Neural progenitor cell (in vitro differentiated cells): ENCODE data around the gene MYOM1. TPM values are rescaled to one million over a fixed set of nuclear protein-coding genes. Genes with fewer than 3 reads are reported as not detected.

Experiments
- DNase-seq: peaks from one replicate; pipeline ENCODE4 v3.0.0-alpha.2; 2016; ENCODE audit warnings: low spot score
- H2AFZ ChIP-seq: fragments of 200-600 bp; sonication (generic); replicated peaks from 2 replicates; pipeline ENCODE4 v1.6.1; 2016; ENCODE audit warnings: antibody characterized with exemption
- H3F3A ChIP-seq: fragments of 200-600 bp; sonication (generic); 2 replicates; pipeline ENCODE4 v1.6.1; 2016; ENCODE audit warnings: antibody characterized with exemption, low read depth
- H3K27ac ChIP-seq: fragments of 200-600 bp; sonication (generic); 2 replicates; pipeline ENCODE4 v1.5.1; 2016; ENCODE audit warnings: mild to moderate bottlenecking
- H3K27me3 ChIP-seq: fragments of 200-600 bp; sonication (generic); 2 replicates; pipeline ENCODE4 v1.6.1; 2016; ENCODE audit warnings: mild to moderate bottlenecking, moderate library complexity
- H3K36me3 ChIP-seq: fragments of 200-600 bp; sonication (generic); 2 replicates; pipeline ENCODE4 v1.5.1; 2016
- H3K4me1 ChIP-seq: fragments of 200-600 bp; sonication (generic); 2 replicates; pipeline ENCODE4 v1.6.1; 2016; ENCODE audit warnings: mixed run types
- H3K4me2 ChIP-seq: fragments of 200-600 bp; sonication (generic); 2 replicates; pipeline ENCODE4 v1.6.1; 2016
- H3K4me3 ChIP-seq: fragments of 200-600 bp; sonication (generic); 2 replicates; pipeline ENCODE4 v1.5.1; 2016
- H3K79me2 ChIP-seq: fragments of 200-600 bp; sonication (generic); 2 replicates; pipeline ENCODE4 v1.6.1; 2016; ENCODE audit warnings: low read depth
- H3K9ac ChIP-seq: fragments of 200-600 bp; sonication (generic); 2 replicates; pipeline ENCODE4 v1.6.1; 2016
- H3K9me3 ChIP-seq: fragments of 200-600 bp; sonication (generic); 2 replicates; pipeline ENCODE4 v1.5.1; 2016; ENCODE audit warnings: low read depth
- H4K20me1 ChIP-seq: fragments of 200-600 bp; sonication (generic); 2 replicates; pipeline ENCODE4 v1.6.1; 2016; ENCODE audit warnings: low read depth
- H3K27ac Mint-ChIP-seq: 3 replicates; pipeline ENCODE4 v1.8.0; 2021; ENCODE audit warnings: mixed read lengths
- H3K27me3 Mint-ChIP-seq: 2 replicates; pipeline ENCODE4 v1.8.0; 2022; ENCODE audit warnings: low read depth, mild to moderate bottlenecking, inconsistent platforms, moderate library complexity, mixed read lengths; ENCODE audit not compliant: insufficient read depth
- H3K36me3 Mint-ChIP-seq: 3 replicates; pipeline ENCODE4 v1.8.0; 2021; ENCODE audit warnings: mixed read lengths
- H3K4me1 Mint-ChIP-seq: 3 replicates; pipeline ENCODE4 v1.8.0; 2021; ENCODE audit warnings: mixed read lengths
- H3K4me3 Mint-ChIP-seq: 3 replicates; pipeline ENCODE4 v1.8.0; 2021; ENCODE audit warnings: mild to moderate bottlenecking, moderate library complexity, mixed read lengths
- H3K9me3 Mint-ChIP-seq: 3 replicates; pipeline ENCODE4 v1.8.0; 2020; ENCODE audit warnings: mixed read lengths
- EZH2 ChIP-seq: fragments of 200-600 bp; sonication (generic); IDR thresholded peaks from 2 replicates; pipeline ENCODE4 v1.6.1; 2017; ENCODE audit warnings: antibody characterized with exemption, mild to moderate bottlenecking, moderate library complexity
- EZH2phosphoT487 ChIP-seq: fragments of 200-600 bp; sonication (generic); IDR thresholded peaks from 2 replicates; pipeline ENCODE4 v1.6.1; 2017; ENCODE audit warnings: antibody characterized with exemption
- total RNA-seq: library from RNA; depleted of rRNA; stranded (reverse); fragments of >200 nt; gene quantifications from 2 replicates; pipeline ENCODE4 v1.2.3, GENCODE V29; 2015; ENCODE audit warnings: low replicate concordance
- TF ChIP-seq, protein P1 (sequence below): fragments of 200-600 bp; sonication (generic); IDR thresholded peaks from 2 replicates; pipeline ENCODE4 v1.5.1; 2017; ENCODE audit warnings: antibody characterized with exemption, mild to moderate bottlenecking

The MYOM1 gene
- total RNA-seq, 1 donor from 2014 or later: 0.45 TPM

GRCh38 chr18:3194947-3195612 lies 24.7 kb downstream of the MYOM1 start:
- no peaks in the 10 kb centered on the region for H3K4me1 ChIP-seq
- TF ChIP-seq EZH2phosphoT487: no peak
- no peak for TF ChIP-seq EZH2
- TF ChIP-seq, protein P1, sequence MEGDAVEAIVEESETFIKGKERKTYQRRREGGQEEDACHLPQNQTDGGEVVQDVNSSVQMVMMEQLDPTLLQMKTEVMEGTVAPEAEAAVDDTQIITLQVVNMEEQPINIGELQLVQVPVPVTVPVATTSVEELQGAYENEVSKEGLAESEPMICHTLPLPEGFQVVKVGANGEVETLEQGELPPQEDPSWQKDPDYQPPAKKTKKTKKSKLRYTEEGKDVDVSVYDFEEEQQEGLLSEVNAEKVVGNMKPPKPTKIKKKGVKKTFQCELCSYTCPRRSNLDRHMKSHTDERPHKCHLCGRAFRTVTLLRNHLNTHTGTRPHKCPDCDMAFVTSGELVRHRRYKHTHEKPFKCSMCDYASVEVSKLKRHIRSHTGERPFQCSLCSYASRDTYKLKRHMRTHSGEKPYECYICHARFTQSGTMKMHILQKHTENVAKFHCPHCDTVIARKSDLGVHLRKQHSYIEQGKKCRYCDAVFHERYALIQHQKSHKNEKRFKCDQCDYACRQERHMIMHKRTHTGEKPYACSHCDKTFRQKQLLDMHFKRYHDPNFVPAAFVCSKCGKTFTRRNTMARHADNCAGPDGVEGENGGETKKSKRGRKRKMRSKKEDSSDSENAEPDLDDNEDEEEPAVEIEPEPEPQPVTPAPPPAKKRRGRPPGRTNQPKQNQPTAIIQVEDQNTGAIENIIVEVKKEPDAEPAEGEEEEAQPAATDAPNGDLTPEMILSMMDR: no peak
- Mint-ChIP-seq H3K4me1 (no peaks in the 10 kb centered on the region), H3K36me3 (no peaks in the 10 kb centered on the region), H3K27ac (no peak overlapping the region), H3K4me3 (no peak overlapping the region), H3K9me3 (no peaks in the 10 kb centered on the region), H3K27me3 (no peaks in the 10 kb centered on the region)
- H3K27me3 ChIP-seq: no peaks in the 10 kb centered on the region
- H2AFZ ChIP-seq: no peak overlapping the region
- H3K4me2 ChIP-seq: no peak overlapping the region
- DNase-seq: no peak
- H3K9ac ChIP-seq: no peak overlapping the region
- H3K79me2 ChIP-seq: no peaks in the 10 kb centered on the region
- H3K27ac ChIP-seq: no peak overlapping the region
- no peaks in the 10 kb centered on the region for H3K9me3 ChIP-seq
- no peak overlapping the region for H3K4me3 ChIP-seq
- no peaks in the 10 kb centered on the region for H3F3A ChIP-seq
- no peaks in the 10 kb centered on the region for H3K36me3 ChIP-seq
- no peaks in the 10 kb centered on the region for H4K20me1 ChIP-seq

- Histone ChIP-seq H3K79me2 (no peaks in the 10 kb centered on the region), H3K27me3 (no peaks in the 10 kb centered on the region), H3K4me1 (no peaks in the 10 kb centered on the region), H2AFZ (no peak overlapping the region), H3K36me3 (no peaks in the 10 kb centered on the region), H3K4me2 (no peak overlapping the region), H3K9me3 (no peaks in the 10 kb centered on the region), H3F3A (no peaks in the 10 kb centered on the region), H4K20me1 (no peaks in the 10 kb centered on the region), H3K4me3 (no peak overlapping the region), H3K9ac (no peak overlapping the region), H3K27ac (no peak overlapping the region)
- TF ChIP-seq EZH2phosphoT487: no peak
- TF ChIP-seq, protein P1: no peak
- no peak for TF ChIP-seq EZH2
- Mint-ChIP-seq H3K27me3 (peaks cover 2% of the 10 kb centered on the region), H3K9me3 (no peaks in the 10 kb centered on the region), H3K36me3 (no peaks in the 10 kb centered on the region), H3K4me3 (no peak overlapping the region), H3K4me1 (no peaks in the 10 kb centered on the region), H3K27ac (no peak overlapping the region)
- DNase-seq: no peak
Observed at GRCh38 chr18:3193331-3193730, 26.4 kb downstream of the MYOM1 start.

GRCh38 chr18:3192752-3193151 lies 27.0 kb downstream of the MYOM1 start:
- H3K4me1 ChIP-seq: no peaks in the 10 kb centered on the region
- H4K20me1 ChIP-seq: no peaks in the 10 kb centered on the region
- H3K4me3 ChIP-seq: no peak overlapping the region
- no peaks in the 10 kb centered on the region for H3K36me3 ChIP-seq
- no peak overlapping the region for H2AFZ ChIP-seq
- Mint-ChIP-seq H3K9me3 (no peaks in the 10 kb centered on the region), H3K27ac (no peak overlapping the region), H3K4me1 (no peaks in the 10 kb centered on the region), H3K27me3 (peaks cover 2% of the 10 kb centered on the region), H3K4me3 (no peak overlapping the region), H3K36me3 (no peaks in the 10 kb centered on the region)
- no peak for TF ChIP-seq EZH2
- TF ChIP-seq, protein P1: no peak
- no peak for TF ChIP-seq EZH2phosphoT487
- H3K9ac ChIP-seq: no peak overlapping the region
- H3K79me2 ChIP-seq: no peaks in the 10 kb centered on the region
- H3K9me3 ChIP-seq: no peaks in the 10 kb centered on the region
- H3K4me2 ChIP-seq: no peak overlapping the region
- H3K27ac ChIP-seq: no peak overlapping the region
- no peaks in the 10 kb centered on the region for H3F3A ChIP-seq
- no peak for DNase-seq
- H3K27me3 ChIP-seq: no peaks in the 10 kb centered on the region
